GM21423 (cell line): ENCODE measurements around the gene NELFCD.
"Not testable (repeated sequence)": the region's sequence is repeated elsewhere in the genome, so short reads cannot be mapped to it uniquely, and the experiment has no call there.

Experiments
- ATAC-seq: cut with Tn5 transposase; IDR thresholded peaks from one replicate; pipeline ENCODE4 v1.9.1; 2021; ENCODE audit warnings: mild to moderate bottlenecking, moderate library complexity; ENCODE audit not compliant: unreplicated experiment

Gene NELFCD

DNA sequence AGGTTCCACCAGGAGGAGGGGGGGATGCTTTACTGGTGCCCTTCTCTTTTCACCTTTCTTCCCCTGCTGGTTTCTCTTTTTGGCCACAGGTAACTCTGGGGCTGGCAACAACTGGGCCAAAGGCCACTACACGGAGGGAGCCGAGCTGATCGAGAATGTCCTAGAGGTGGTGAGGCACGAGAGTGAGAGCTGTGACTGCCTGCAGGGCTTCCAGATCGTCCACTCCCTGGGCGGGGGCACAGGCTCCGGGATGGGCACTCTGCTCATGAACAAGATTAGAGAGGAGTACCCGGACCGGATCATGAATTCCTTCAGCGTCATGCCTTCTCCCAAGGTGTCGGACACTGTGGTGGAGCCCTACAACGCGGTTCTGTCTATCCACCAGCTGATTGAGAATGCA is 42.6 kb downstream of the NELFCD start:
- ATAC-seq, result no peak

DNA sequence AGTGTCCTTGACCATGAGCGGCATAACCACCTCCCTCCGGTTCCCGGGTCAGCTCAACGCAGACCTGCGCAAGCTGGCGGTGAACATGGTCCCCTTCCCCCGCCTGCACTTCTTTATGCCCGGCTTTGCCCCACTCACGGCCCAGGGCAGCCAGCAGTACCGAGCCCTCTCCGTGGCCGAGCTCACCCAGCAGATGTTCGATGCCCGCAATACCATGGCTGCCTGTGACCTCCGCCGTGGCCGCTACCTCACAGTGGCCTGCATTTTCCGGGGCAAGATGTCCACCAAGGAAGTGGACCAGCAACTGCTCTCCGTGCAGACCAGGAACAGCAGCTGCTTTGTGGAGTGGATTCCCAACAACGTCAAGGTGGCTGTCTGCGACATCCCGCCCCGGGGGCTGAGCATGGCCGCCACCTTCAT is 43.1 kb downstream of the NELFCD start:
- ATAC-seq, result no peak

DNA sequence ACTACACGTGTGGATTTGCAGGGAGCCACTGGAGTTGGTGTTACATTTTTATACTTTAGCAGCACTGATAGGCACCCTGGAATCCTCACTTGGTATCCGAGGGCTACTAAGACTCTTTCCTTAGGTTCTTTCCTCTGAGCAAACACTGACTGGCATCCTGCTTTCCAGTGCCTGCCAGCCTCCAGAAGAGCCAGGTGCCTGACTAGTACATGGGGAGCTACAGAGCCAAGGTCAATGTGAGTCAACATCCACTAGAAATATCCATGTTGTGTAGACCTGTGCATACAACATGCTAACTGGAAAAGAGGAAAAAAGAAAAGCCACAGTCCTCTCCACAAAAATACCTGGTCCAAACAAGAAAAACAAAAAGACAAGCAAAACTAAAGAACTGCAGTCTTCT is 44.0 kb downstream of the NELFCD start:
- ATAC-seq, result no peak

DNA sequence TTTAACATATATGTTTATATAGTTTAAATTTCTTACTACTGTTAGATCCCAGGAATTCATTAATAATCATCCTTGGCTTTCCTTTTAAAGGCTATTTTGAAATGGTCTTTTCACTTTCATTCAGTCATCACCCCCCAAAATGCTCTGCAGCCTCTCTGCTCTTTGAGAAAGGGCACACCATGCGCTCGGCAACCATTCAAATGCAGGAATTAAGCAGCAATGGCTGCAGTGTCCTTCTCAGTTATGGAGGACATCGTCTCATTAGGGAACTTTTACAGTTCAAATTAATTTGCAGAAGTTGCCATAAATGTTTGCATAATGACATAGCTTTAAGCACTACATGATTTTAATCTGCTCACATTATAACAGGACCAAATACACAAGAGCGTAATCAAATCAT is 44.5 kb downstream of the NELFCD start:
- ATAC-seq, result no peak

DNA sequence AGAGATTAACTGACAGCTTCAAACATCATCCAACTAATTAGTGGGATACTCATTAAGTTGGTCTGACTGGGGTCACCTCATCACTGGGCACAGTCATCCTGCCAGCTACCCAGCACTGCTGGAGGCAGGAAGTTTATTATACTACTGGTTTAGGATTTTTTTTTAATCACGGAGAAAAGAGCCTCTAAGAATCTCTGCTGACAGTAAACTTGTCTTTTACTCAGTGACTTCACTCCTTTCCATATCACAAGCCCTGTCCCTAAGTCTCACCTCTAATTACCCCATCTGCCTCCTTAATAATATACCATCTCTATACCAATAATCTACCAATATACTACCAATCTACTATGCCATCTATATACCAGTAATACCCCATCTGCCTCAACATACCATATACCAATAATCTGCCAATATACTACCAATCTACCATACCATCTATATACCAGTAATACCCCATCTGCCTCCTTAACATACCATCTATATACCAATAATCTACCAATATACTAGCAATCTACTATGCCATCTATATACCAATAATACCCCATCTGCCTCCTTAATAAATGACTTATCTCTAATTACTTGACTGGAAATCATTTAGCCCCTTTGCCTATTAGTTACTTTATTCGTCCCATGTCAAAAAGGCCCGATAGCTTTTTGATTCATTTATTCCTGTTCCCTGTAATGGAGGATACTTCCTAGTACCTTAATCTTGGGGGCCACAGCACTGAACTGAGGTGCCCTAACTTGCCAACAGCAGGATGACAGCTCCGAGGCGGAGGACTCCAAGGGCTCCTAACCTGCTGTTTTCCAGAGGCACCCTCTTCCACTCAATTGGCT is 46.1 kb downstream of the NELFCD start:
- ATAC-seq, result no peak

DNA sequence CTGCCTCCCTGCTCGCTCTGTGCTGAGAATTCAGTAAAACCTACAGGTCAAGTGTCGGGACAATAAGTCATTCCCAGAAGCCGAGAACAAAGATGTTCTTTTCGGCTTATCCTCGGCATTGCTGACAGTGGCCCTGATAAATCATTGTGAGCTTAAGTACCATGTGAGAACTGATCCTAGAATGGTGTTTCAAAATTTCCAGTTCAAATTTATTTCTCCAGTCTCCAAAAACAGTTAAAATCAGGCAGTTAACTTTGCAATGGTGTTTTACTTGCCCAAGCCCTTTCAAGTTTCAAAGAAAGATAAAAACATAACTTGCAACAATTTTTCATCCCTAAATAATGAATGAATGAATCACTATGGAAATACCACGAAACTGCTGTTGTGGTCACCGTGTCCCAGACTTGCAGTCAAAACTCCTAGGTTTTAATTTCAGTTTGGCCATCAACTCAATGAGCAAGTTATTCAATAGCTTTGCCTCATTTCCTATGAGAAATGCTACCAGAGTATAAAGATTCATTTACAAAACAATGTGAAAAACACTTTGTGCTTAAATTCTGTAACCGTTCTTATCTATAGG is 46.8 kb downstream of the NELFCD start:
- no peak for ATAC-seq

DNA sequence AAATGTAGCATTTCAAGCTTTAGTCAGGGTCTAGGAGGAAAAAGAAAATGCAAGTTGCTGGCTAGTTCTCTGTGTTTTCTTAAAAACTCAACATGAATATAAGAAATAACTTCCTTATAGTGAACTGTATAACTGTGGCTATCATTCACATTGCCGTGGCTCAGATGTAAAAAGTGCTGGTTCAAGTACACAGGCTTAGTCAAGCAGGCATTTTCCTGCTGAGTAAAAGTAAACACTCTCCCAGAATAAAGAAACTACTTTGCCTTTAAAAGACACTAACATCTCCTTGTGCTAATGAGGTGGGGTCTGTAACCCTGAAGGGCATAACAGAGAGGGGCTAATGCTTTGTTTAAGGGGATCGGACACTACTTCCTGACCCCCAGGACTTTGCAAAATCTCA is 47.8 kb downstream of the NELFCD start:
- no peak for ATAC-seq

DNA sequence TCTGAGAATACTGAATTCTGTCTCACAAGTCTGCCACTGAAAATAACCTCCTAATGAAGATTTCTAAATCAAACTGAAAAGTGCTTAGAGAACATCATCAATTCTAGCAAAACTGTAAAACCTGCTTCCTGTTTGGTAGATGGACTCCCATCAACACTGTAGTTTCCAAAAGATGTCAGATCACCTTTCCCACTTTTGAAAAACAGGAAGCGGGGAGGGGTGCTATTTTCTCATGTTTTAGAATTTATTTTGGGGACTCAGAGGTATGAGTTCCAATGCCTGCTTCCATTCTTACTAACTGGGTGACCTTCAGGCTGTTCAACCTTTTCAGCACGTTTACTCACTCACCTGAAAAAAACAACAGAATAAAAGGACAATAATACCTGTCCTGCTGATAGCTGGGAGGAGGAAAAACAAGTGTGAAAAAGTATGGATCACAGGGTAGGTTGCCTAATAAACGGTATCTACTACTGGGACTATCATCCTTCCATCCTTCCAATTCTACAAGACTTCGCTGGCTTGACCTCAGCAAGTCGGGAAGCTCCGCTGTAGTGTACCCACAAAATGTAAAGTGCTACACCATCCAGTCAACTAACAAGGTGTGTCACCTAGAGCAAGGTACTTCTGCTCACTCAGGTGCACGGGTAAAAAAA is 50.0 kb downstream of the NELFCD start:
- ATAC-seq, result no peak

DNA sequence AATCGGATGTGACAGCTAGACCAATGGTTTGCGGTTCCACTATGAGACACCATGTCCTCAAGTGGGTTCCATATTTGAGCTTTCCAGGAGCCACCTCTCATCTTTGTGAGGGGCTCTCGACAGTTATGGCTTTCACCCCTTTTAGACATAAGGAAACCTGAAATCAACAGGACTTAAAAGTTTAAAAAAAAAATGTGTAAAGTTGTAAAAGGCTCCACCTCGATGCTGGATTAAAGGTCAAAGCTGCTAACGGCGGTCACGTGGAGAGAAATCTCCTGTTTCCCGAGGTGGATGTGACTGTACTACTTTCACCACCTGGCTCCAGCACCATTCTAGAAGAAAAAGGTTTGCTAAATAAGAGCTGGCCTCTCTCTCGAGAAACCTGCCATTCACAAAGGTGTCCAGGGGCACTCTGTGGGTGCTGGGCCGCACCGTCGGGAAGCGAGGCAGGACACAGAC is 50.5 kb downstream of the NELFCD start:
- no peak for ATAC-seq

DNA sequence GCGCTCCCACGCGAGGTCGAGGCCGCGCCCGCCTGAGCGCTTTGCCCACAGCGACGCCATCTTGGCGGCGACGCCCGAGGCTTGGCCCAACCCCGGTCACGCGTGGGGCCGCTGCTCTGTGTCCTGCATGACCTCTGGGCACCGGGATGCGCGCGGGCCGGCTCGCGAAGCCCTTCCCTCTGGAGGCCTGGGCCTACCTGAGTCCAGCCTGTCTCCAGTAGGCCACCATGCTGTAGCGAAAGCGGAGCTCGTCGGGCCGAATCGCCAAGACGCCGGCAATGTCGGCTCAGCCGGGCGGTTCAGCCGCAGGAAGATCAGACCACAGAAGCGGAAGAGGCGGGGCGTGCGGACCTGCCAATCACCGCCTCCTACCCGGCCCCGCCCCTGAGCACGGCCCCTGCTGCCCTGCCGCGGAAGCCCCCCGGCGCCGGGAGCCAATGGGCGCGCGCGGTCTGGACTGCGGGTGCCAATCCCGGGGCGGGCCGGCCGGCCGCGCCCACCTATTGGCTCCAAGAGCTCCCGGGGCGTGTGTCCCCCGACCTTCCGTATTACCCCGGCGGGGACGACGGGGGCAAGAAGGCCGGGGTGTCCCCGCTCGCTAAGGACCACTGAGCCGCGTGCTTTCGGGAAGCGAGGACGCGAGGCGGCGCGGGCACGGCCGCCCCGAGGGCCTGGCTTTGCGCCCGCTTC is 51.1 kb downstream of the NELFCD start, which contains the start of gene ATP5F1E:
Gene ATP5F1E, minus strand, starts transcription at position 313 of the 690 bp plus-strand sequence. Its CDS starts 84 bp downstream, at position 229.
- peak; percentile 97 for ATAC-seq

DNA sequence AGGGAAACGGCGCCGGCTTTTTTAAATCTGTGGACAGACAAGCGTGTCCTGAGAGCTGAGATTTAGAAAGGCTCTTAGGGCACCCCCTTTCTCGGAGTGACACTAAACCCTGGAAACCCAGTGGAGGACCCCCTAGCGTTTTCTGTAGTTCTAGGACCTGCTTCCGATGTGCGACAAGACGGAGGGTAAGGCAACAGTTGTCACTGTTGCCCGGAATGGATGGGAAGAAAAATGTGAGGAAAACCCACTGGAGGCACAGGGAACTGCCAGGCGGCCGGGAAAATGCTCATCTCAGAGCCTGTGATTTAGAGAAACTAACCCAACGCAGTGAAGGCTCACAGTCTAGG is 51.6 kb downstream of the NELFCD start:
- ATAC-seq, result no peak

DNA sequence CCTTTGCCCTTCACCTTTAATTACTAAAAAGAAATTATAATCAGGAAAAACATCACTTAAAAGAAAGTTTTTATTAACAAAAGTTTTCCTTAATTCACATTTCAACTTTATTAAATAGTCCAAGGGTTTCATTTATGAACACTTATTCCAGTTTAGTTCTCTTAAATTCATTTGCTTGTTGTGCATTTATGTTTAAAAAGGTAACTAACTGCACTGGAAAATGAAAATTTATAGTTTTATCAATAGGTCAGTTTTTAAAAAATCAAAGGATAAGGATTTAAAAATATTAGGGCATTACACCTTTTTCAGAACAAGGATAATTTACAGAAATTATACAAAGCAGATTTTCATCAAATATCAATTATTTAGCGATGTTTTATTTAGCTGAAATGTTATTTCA is 52.0 kb downstream of the NELFCD start:
- ATAC-seq, result no peak

DNA sequence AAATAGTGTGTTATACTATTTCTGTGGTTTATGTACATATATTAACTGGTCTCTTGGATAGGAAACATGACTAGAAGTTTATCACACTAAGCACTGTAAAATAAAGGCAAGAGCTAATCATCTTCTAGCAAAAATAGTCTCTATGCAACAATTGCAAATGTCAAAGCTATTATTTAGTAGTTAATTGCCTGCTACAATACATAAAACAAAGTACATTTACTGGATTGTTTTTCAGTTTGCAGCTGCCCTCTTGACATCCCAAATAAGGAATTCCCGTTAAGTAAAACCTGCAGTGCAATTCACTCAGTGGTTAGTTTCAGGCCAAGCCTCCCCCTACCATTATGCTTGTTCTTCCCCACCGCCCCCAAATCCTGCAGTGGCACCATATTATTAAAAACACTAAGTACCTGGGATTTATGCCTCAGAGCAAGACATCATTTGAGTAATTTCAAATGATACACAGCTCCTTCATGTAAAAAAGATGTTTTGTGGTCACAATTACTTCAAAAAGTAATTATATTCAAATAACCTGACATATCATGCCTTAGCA is 52.6 kb downstream of the NELFCD start:
- ATAC-seq, result no peak

DNA sequence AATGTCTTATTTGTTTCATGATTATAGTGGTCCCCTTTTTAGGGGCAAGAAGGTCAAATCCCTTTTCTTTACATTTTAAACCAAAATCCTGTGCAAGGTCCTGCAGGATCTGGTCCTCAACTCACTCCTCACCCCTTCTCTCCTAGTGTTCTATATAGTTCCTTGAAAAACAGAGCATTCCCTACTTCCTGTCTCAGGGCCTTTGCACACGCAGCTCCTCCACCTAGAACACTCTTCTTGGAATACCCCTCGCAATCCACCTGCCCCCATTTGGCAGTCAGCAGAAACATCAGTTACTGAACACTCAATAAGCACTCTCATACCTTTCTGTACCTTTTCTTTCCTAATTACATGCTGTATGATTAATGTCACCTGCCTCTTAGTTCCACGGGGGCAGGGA is 54.3 kb downstream of the NELFCD start:
- no peak for ATAC-seq

DNA sequence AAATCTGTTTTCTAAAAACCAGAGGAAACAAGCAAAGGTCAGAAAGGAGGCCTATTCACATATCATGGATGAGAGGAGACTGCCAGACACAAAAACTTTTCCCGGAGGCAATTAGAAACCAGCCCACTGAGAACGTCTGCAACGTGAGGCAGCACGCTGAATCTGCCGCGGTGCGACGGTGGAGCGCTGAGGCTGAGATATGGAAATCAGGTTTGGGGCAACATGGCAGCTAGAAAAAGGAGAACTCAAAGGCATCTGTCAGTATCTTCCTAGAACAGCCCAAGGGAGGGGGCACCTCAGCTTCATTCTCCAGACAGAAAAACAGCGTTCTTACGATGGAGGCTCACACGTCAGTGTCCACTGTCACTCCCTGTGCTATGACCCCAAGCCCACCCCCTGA is 56.3 kb downstream of the NELFCD start:
- no peak for ATAC-seq

DNA sequence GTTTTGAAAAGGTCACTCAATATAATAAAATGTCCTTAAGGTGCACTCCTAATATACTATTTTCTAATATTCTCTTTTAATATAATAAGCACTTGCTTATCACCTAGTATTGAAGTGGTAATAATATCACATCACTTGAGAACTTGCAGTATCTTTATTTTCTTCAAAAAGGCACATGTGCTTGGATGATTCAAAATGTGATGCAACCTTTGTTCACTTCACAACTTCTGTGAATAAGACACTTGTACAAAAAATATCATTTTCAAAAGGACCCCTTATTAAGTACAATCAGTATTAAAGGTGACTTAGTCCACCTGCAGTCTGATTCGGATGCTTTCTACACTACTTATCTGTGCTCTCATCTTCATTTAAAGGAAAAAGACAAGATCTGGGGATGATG is 58.2 kb downstream of the NELFCD start:
- no peak for ATAC-seq

DNA sequence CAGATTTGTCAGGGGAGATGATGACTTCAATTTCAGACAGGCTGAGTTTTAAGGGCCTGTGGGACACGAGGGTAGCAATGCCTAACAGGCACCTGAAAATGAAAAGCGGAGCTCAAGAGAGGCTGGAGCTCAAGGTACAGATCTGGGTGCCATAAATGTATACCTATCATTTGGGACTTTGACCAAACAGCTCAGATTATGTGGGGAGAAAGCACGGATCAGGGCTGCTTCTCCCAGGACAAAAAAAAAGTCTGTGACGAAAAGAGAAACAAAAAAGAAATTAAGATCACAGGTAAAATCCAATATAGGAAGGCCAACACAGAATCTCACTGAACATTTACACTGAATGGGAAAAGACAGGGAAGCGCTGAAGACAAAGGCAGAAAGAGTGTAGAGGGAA is 59.6 kb downstream of the NELFCD start:
- ATAC-seq, result no peak

DNA sequence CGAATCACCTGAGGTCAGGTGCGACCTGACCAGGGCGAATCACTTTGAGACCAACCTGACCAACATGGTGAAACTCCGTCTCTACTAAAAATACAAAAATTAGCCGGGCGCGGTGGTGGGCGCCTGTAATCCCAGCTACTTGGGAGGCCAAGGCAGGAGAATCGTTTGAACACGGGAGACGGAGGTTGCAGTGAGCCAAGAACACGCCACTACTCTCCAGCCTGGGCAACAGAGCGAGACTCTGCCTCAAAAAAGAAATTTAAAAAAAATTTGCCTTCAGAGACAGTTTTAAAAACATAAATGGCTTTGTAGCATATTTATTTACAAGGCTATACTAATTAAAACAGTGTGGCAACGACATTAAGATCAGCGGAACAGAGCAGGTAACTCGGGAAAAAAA is 60.4 kb downstream of the NELFCD start:
- not testable (repeated sequence) for ATAC-seq

DNA sequence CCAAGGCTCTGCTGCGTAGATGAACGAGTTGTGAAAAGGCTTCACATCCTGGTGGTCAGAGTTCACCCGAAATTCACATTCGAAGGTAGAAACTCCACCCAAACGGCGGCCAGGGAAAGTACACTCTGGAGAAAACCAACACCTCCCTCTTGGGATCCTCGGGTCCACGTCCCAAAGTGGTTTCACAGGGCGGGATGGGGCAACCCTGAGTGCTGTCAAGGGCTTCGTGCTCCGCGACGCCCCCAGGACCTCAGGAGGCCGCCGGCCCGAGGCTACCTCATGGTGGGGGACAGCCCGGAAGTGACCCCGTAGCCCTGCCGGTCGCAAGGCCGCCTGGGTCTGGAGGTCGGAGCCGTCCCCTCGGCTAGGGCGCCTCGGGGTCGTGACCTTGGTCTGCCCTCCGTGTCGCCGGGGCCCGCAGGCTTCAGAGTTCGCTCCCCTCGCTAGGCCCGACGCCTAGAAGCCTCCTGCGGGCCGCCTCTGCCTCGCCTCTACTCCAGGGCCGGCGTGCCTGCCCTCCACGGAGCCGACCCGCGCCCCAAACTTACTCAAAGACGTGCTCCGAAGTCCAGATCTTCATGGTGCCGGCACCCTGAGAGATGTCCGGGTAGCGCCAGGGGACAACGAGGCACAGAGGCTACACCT is 61.2 kb downstream of the NELFCD start, which contains the start of gene PRELID3B:
Gene PRELID3B, minus strand, starts transcription at position 636 of the 645 bp plus-strand sequence. Its CDS starts 56 bp downstream, at position 580.
- peak; percentile 29 for ATAC-seq
